ENCODE data around the gene CCDC106.

- TF ChIP-seq, protein P1, sequence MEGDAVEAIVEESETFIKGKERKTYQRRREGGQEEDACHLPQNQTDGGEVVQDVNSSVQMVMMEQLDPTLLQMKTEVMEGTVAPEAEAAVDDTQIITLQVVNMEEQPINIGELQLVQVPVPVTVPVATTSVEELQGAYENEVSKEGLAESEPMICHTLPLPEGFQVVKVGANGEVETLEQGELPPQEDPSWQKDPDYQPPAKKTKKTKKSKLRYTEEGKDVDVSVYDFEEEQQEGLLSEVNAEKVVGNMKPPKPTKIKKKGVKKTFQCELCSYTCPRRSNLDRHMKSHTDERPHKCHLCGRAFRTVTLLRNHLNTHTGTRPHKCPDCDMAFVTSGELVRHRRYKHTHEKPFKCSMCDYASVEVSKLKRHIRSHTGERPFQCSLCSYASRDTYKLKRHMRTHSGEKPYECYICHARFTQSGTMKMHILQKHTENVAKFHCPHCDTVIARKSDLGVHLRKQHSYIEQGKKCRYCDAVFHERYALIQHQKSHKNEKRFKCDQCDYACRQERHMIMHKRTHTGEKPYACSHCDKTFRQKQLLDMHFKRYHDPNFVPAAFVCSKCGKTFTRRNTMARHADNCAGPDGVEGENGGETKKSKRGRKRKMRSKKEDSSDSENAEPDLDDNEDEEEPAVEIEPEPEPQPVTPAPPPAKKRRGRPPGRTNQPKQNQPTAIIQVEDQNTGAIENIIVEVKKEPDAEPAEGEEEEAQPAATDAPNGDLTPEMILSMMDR (IDR thresholded peaks at IDR 0.05): no peak
- TF ChIP-seq POLR2A (IDR thresholded peaks at IDR 0.05): no peak
These were observed 24.9 kb upstream of the CCDC106 start for GRCh38 chr19:55623130-55623529.

All from Peyer's patch (tissue), 4 donors.